A549 (cell line): ENCODE data around the gene KIAA0825.

Source experiments
- CHD2 ChIP-seq: fragments of 150-350 bp; IDR thresholded peaks from 2 replicates; pipeline ENCODE4 v1.6.1; 2014; ENCODE audit warnings: low read length; ENCODE audit not compliant: partially characterized antibody
- CTCF ChIP-seq: fragments of >200 bp; sonication (Bioruptor Twin); formaldehyde crosslinking; IDR thresholded peaks from 3 replicates; pipeline ENCODE4 v1.5.1; 2016
- ELK1 ChIP-seq: fragments of 150-350 bp; IDR thresholded peaks from 2 replicates; pipeline ENCODE4 v1.6.1; 2014; ENCODE audit warnings: low read depth, mild to moderate bottlenecking, low read length
- EP300 ChIP-seq, 2 experiments: fragments of >200 bp; sonication (Bioruptor Twin); formaldehyde crosslinking; IDR thresholded peaks; 2 replicates in 1 of 2; 3 replicates in 1 of 2; pipeline ENCODE4 v1.6.1; 2016 to 2017
- MYC ChIP-seq: IDR thresholded peaks from 2 replicates; pipeline ENCODE4 v1.6.1; 2012; ENCODE audit warnings: mild to moderate bottlenecking, inconsistent platforms, low read length, improper control_type of control experiment, borderline replicate concordance
- NPAS2 ChIP-seq: fragments of 250-450 bp; sonication (Bioruptor Pico); IDR thresholded peaks from 2 replicates; pipeline ENCODE4 v1.8.0; 2022; ENCODE audit warnings: mild to moderate bottlenecking, moderate library complexity, borderline replicate concordance
- POLR2A ChIP-seq: IDR thresholded peaks from 2 replicates; pipeline ENCODE4 v1.6.1; 2012; ENCODE audit warnings: mild to moderate bottlenecking, low read length
- RFX5 ChIP-seq: fragments of 450-650 bp; IDR thresholded peaks from 2 replicates; pipeline ENCODE4 v1.7.1; 2014; ENCODE audit warnings: antibody characterized with exemption, mild to moderate bottlenecking, moderate library complexity
- SREBF2 ChIP-seq: fragments of 450-650 bp; IDR thresholded peaks from 2 replicates; pipeline ENCODE4 v1.6.1; 2014; ENCODE audit warnings: mild to moderate bottlenecking, moderate library complexity

- TF ChIP-seq MYC (no peak), CTCF (no peak), POLR2A (no peak), CHD2 (no peak), NPAS2 (no peak), RFX5 (no peak), EP300 (IDR thresholded peaks at IDR 0.05) (no peak), ELK1 (no peak), SREBF2 (no peak)
These were observed 358.3 kb downstream of the KIAA0825 start for GRCh38 chr5:94260096-94260495.
